Stimulated activated effector memory CD8-positive, alpha-beta T cell treated with anti-CD3 and anti-CD28 coated beads, Interleukin-12 subunit alpha, Interleukin-12 subunit beta, amount 100 ng/mL, for 72 hours (primary cell): ENCODE results near the gene PRKG1.

Experiments
- ATAC-seq: fragments of 150-1000 bp; cut with Tn5 transposase; 2 replicates; pipeline ENCODE4 v1.10.0; 2021
- DNase-seq, 2 donors: peaks; one replicate each; pipeline ENCODE4 v3.0.0; 2021 to 2022; ENCODE audit warnings: low spot score in 2 of 2
- H3K27ac Mint-ChIP-seq: one replicate; pipeline ENCODE4 v1.8.0; 2022; ENCODE audit warnings: mild to moderate bottlenecking, mixed read lengths
- H3K36me3 Mint-ChIP-seq: one replicate; pipeline ENCODE4 v1.8.0; 2022; ENCODE audit warnings: mild to moderate bottlenecking, mixed read lengths
- H3K4me1 Mint-ChIP-seq: one replicate; pipeline ENCODE4 v1.8.0; 2022; ENCODE audit warnings: mixed read lengths
- H3K4me3 Mint-ChIP-seq: one replicate; pipeline ENCODE4 v1.8.0; 2022; ENCODE audit warnings: mild to moderate bottlenecking, mixed read lengths
- H3K9me3 Mint-ChIP-seq: one replicate; pipeline ENCODE4 v1.8.0; 2022; ENCODE audit warnings: mixed read lengths

Gene PRKG1

DNA sequence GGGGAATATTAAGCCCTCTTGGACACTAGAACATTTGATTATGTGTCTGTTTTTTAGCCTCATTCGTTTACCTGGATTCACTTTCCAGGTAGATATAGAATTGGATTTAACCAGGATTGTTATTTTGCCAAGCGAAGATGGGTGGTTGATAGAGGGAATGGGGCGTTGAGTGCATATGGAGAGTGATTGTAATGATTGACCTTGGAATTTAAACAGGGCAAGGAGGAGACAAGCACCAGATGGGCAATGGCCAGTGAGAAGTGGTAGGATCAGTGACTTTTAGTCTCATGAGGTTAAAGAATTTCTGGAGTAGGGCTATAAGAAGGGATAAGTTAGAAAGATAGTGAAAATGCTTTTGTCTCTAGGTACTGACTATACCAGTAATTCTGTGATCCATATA is 836.3 kb downstream of the PRKG1 start:
- Mint-ChIP-seq H3K4me1 (no peaks in the 10 kb centered on the region), H3K9me3 (no peaks in the 10 kb centered on the region), H3K36me3 (no peaks in the 10 kb centered on the region), H3K27ac (no peak overlapping the region), H3K4me3 (no peak overlapping the region)
- ATAC-seq (no peak), DNase-seq (no peak)

DNA sequence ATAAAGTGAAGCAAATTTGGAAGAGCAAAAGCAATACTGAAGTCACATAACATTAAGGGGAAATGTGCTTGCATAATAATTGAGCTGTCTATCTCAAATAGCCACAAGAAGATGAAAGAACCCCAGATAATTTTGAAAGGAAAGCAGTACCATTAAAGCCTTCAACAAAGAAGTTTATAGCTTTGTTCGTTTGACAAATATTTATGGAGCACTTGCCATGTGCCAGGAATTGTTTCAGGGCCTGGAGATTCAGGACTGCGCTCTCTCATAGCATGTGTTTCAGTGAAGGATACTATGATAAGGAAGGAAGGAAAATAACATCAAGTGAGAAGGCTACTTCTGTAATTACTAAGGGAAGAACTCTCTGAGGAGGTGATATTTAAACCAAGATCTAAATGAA is 837.4 kb downstream of the PRKG1 start:
- ATAC-seq (no peak), DNase-seq (no peak)
- H3K9me3 Mint-ChIP-seq = no peaks in the 10 kb centered on the region
- H3K36me3 Mint-ChIP-seq = no peaks in the 10 kb centered on the region
- H3K27ac Mint-ChIP-seq = no peak overlapping the region
- H3K4me1 Mint-ChIP-seq = no peaks in the 10 kb centered on the region
- no peak overlapping the region for H3K4me3 Mint-ChIP-seq

GRCh38 chr10:51915031-51915542 is 840.8 kb downstream of the PRKG1 start:
- DNase-seq = no peak
- H3K36me3 Mint-ChIP-seq = no peaks in the 10 kb centered on the region
- ATAC-seq = no peak
- H3K9me3 Mint-ChIP-seq = no peaks in the 10 kb centered on the region
- no peaks in the 10 kb centered on the region for H3K4me1 Mint-ChIP-seq
- no peak overlapping the region for H3K27ac Mint-ChIP-seq
- no peak overlapping the region for H3K4me3 Mint-ChIP-seq

GRCh38 chr10:51918440-51918839 is 844.2 kb downstream of the PRKG1 start:
- no peak for ATAC-seq
- Mint-ChIP-seq H3K4me3 (no peak overlapping the region), H3K27ac (no peak overlapping the region), H3K4me1 (no peaks in the 10 kb centered on the region), H3K9me3 (no peaks in the 10 kb centered on the region), H3K36me3 (no peaks in the 10 kb centered on the region)
- no peak for DNase-seq

DNA sequence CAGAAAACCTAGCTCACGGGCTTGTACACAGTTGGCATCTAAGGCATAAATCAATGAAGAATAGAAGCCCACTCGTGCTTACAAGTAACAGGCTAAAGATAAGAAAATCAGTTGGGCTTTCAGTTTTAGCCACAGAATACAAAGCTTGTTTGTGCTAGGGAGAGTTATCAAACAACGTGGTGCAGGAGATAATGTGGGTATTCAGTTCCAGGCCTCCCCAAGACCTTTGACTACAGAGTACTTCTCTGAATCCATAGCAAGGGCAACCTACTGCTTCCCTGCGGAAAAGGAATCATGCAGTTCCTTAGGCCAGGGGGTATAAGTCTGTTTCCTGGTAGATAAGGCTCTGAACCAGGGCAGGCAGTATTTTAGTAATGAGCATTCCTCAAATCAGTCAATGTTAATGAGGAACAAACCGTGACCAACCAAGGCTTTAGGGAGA is 844.6 kb downstream of the PRKG1 start:
- DNase-seq = no peak
- Mint-ChIP-seq H3K4me3 (no peak overlapping the region), H3K4me1 (no peaks in the 10 kb centered on the region)

DNA sequence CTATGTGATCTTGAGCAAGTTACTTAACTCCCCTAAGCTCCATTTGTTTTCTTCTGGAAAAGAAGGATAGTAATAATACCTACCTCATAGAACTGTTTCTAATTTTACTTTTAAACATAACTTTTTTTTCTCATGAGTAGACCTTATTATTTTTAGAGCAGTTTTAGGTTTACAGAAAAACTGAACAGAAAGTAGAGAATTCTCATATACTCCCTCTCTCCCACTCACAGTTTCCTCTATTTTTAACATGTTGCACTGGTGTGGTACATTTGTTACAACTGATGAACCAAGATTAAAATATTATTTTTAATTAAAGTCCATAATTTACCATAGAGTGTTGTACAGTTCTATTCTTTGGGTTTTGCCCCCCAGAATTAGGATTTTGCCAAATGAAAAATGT is 846.4 kb downstream of the PRKG1 start:
- H3K27ac Mint-ChIP-seq = no peak overlapping the region
- ATAC-seq = no peak
- H3K4me3 Mint-ChIP-seq = no peak overlapping the region
- H3K4me1 Mint-ChIP-seq = no peaks in the 10 kb centered on the region
- H3K36me3 Mint-ChIP-seq = no peaks in the 10 kb centered on the region
- no peaks in the 10 kb centered on the region for H3K9me3 Mint-ChIP-seq
- no peak for DNase-seq

More for the DNA sequence above, 844.6 kb downstream of the PRKG1 start:
- H3K36me3 Mint-ChIP-seq = no peaks in the 10 kb centered on the region
- no peak for ATAC-seq
- H3K9me3 Mint-ChIP-seq = no peaks in the 10 kb centered on the region
- no peak overlapping the region for H3K27ac Mint-ChIP-seq

- H3K9me3 Mint-ChIP-seq = no peaks in the 10 kb centered on the region
- H3K36me3 Mint-ChIP-seq = no peaks in the 10 kb centered on the region
- no peak for DNase-seq
- H3K4me3 Mint-ChIP-seq = no peak overlapping the region
- H3K27ac Mint-ChIP-seq = no peak overlapping the region
- no peak for ATAC-seq
- no peaks in the 10 kb centered on the region for H3K4me1 Mint-ChIP-seq
These were observed 850.1 kb downstream of the PRKG1 start for GRCh38 chr10:51924359-51924758.

DNA sequence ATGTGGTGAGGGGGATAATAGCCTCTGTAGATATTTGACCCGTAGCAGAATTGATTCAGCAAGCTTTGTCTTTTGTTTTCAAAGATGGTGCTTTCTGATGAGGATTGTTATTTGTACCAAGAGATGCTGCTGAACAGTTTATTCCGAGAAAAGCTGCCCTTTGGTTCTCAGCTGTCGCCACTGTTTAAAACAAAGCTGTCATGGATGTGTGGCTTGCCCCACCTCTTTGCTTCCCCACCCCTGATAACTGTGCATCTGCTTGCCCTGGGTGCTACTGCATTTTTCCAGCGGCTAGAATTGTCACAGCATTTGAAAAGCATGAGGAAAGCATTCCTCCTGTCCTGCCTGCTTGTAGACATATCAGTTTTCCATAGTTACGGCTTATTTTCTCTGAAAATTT is 852.0 kb downstream of the PRKG1 start:
- no peaks in the 10 kb centered on the region for H3K36me3 Mint-ChIP-seq
- no peak overlapping the region for H3K27ac Mint-ChIP-seq
- H3K4me1 Mint-ChIP-seq = no peaks in the 10 kb centered on the region
- ATAC-seq = no peak
- no peak overlapping the region for H3K4me3 Mint-ChIP-seq
- no peaks in the 10 kb centered on the region for H3K9me3 Mint-ChIP-seq
- no peak for DNase-seq

GRCh38 chr10:51928162-51928561 is 853.9 kb downstream of the PRKG1 start:
- no peaks in the 10 kb centered on the region for H3K9me3 Mint-ChIP-seq
- DNase-seq = no peak
- H3K4me3 Mint-ChIP-seq = no peak overlapping the region
- no peak overlapping the region for H3K27ac Mint-ChIP-seq
- H3K36me3 Mint-ChIP-seq = no peaks in the 10 kb centered on the region
- no peak for ATAC-seq
- H3K4me1 Mint-ChIP-seq = no peaks in the 10 kb centered on the region

DNA sequence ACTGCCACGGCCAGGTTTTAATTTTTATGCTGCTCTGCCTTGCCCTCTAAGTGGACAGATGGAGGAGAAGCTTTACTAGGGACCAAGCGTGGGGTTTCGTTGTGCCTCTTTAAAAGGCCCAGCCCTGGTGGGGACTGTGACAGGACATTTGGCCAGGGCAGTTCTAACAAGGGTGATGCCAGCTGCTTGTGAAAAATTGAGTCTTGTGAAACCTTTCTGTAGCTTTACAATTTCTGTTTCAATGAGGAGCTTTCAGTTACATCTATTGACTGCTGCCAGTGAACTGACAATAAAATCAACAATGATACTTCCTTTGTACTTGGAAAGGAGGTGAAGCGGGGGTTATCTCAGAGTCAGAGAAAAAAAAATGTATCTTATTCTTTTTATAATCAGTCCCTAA is 858.2 kb downstream of the PRKG1 start:
- Mint-ChIP-seq H3K27ac (no peak overlapping the region), H3K36me3 (no peaks in the 10 kb centered on the region), H3K4me3 (no peak overlapping the region), H3K9me3 (no peaks in the 10 kb centered on the region), H3K4me1 (no peaks in the 10 kb centered on the region)
- ATAC-seq (no peak), DNase-seq (no peak)

DNA sequence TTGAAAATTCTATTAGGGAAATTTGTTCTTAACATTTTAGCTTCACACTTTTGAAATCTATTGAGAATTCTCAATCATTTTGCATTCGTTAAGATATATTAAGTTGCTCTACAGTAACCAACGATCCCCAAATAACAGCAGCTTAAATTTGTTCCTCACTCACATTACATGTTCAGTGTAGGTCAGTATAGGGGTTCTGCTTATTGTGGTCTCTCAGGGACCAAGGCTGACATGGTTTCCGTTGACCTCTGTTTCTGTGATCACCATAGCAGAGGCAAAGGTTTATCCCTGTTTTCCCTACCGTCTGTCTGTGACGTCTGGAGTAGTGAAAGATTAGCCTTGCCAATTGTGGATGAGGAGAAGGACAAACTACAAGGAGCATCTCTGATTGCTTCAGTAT is 860.1 kb downstream of the PRKG1 start:
- Mint-ChIP-seq H3K4me1 (no peaks in the 10 kb centered on the region), H3K27ac (no peak overlapping the region), H3K36me3 (no peaks in the 10 kb centered on the region), H3K4me3 (no peak overlapping the region), H3K9me3 (no peaks in the 10 kb centered on the region)
- DNase-seq = no peak
- no peak for ATAC-seq

DNA sequence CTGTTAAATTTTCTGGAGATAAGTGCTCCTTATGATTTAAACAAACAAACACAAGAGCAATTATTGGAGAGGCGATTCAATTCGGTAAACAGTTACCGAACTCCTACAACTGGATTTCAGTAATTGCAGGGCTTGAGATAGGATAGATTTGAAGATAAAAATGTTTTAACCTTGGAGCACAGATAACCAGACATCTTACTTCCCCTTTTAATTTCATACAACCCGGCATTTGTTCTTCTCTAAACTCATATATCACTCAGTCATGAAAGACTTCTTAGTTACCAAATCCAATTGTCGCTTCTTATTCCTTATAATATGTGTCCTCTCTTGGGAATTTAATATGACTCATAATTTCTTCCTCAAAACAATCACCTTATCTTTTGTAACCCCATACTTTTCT is 861.1 kb downstream of the PRKG1 start:
- no peak for ATAC-seq
- no peak overlapping the region for H3K4me3 Mint-ChIP-seq
- no peak overlapping the region for H3K27ac Mint-ChIP-seq
- no peaks in the 10 kb centered on the region for H3K36me3 Mint-ChIP-seq
- no peaks in the 10 kb centered on the region for H3K9me3 Mint-ChIP-seq
- H3K4me1 Mint-ChIP-seq = no peaks in the 10 kb centered on the region
- DNase-seq = no peak

DNA sequence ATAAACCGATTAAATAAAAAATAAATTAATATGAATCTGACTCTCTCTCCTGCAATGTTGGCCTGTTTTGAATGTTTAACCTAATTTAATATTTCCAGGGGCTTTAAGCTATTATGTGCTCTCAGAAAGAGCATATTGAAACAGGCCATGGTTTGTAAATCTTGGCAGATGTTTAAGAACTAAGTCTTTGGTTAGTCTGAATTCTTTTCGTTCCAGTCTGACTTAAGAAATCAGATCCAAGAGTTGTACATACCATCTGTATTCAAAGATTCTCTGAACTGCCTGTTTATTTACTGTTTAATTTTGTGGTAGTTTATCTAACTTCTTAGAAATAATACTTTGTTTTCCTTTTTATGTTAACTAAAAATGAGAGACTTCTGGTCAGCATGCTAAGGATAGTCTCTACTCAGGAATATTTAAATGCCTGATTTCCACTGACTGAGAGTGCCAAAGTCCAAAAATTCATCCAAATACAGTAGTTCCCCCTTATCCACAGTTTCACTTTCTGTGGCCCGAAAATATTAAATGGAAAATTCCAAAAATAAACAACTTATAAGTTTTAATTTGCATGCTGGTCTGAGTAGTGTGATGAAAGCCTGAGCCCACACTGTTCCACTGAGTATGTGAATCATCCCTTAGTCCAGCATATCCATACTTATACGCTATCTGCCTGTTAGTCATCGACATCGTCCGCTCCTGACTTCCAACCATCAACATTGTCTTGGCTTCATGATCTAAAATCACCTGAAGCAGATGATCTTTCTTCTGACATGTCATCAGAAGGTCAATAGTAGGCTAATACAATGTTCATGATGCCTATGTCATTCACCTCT is 863.2 kb downstream of the PRKG1 start:
- no peaks in the 10 kb centered on the region for H3K9me3 Mint-ChIP-seq
- DNase-seq (no peak), ATAC-seq (no peak)
- H3K4me1 Mint-ChIP-seq = no peaks in the 10 kb centered on the region
- no peaks in the 10 kb centered on the region for H3K36me3 Mint-ChIP-seq
- no peak overlapping the region for H3K4me3 Mint-ChIP-seq
- H3K27ac Mint-ChIP-seq = no peak overlapping the region

DNA sequence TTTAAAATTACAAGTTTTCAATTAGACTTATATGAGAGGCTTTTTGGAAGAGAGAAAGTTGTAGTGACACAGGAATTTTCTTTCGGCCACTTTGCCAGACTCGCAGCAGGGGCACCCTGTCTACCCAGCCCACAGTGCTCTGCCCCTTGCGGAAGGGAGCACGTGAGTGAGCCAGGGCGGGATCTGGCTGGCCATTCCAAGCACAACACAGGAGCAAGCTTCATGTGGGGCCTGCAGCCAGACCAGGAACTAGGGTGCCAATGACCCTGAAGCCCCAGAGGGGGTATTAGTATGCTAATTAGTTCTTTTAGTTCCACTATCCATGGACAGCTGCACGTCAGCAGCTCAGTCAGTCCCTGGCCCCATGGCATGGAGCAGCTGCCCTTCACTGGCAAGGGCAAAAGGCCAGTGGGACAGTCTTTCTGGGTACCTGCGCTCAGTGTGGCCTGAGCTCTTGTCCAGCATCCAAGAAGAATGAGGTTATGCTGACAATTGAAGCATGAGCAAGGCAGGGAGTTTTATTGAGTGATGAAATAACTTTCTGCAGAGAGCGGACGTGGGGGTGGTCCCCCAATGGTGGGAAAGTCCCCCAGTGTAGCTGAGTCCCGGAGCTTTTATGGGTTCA is 876.2 kb downstream of the PRKG1 start:
- ATAC-seq (no peak), DNase-seq (no peak)
- Mint-ChIP-seq H3K4me3 (no peak overlapping the region), H3K4me1 (no peaks in the 10 kb centered on the region), H3K36me3 (no peaks in the 10 kb centered on the region), H3K27ac (no peak overlapping the region), H3K9me3 (peaks cover 4% of the 10 kb centered on the region)

DNA sequence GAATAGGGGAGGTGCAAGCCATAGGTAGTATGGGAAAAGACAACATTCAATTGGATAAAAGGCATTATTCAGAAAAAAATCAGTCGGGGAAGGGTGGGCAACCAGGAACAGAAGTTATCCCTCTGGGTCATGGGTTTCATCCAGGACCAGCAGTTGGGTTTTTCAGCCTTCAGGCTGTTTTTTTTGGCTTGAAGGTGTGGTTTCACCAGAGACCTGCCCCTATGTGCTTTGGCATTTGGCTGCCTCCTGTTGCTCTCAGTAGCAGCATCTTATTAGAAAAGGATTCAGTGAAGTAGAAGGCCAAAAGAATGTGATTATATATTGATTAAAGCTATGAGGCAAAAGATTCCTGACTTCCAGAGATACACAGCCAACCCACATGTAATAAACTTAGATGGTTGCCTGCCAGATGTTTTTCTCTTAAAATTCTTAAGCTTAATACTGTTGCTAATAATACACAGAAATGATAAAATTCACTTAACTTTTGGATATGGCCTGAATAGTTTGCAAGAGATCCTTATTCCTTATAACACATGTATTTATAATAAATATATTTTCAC is 876.8 kb downstream of the PRKG1 start:
- Mint-ChIP-seq H3K4me1 (no peaks in the 10 kb centered on the region), H3K36me3 (no peaks in the 10 kb centered on the region), H3K9me3 (peaks cover 2% of the 10 kb centered on the region), H3K27ac (no peak overlapping the region), H3K4me3 (no peak overlapping the region)
- DNase-seq (no peak), ATAC-seq (no peak)

GRCh38 chr10:51951601-51952000 is 877.3 kb downstream of the PRKG1 start:
- DNase-seq (no peak), ATAC-seq (no peak)
- no peaks in the 10 kb centered on the region for H3K4me1 Mint-ChIP-seq
- H3K27ac Mint-ChIP-seq = no peak overlapping the region
- no peaks in the 10 kb centered on the region for H3K36me3 Mint-ChIP-seq
- H3K9me3 Mint-ChIP-seq = no peaks in the 10 kb centered on the region
- no peak overlapping the region for H3K4me3 Mint-ChIP-seq
